WTC11 (cell line): Measurements from ENCODE around the gene PITPNC1. TPM values are rescaled to one million over a fixed set of nuclear protein-coding genes. Genes with fewer than 3 reads are reported as not detected.
A peak's percentile ranks its signal among the peaks of the same experiment; 100 is the strongest.

ENCODE experiments used
- ATAC-seq: fragments of 200-7000 bp; cut with Tn5 transposase; 2 replicates; pipeline ENCODE4 v1.10.0; 2021; ENCODE audit warnings: mild to moderate bottlenecking, moderate library complexity
- CTCF ChIA-PET: fragments of 300-600 bp; sonication (Branson Sonifier 250); formaldehyde crosslinking; loops from one replicate; lab custom pipeline; 2021; ENCODE audit warnings: antibody characterized with exemption; lab: Charles Lee
- POLR2A ChIA-PET: fragments of 350-600 bp; sonication (Branson Sonifier 250); formaldehyde crosslinking; loops from one replicate; lab custom pipeline; 2021; ENCODE audit warnings: antibody characterized with exemption; lab: Charles Lee
- DNase-seq: peaks from one replicate; pipeline ENCODE4 v3.0.0; 2021; ENCODE audit warnings: low spot score
- H3K27ac Mint-ChIP-seq: 2 replicates; pipeline ENCODE4 v1.8.0; 2021; ENCODE audit warnings: mixed read lengths
- H3K27me3 Mint-ChIP-seq: 2 replicates; pipeline ENCODE4 v1.8.0; 2021; ENCODE audit warnings: low read depth, mild to moderate bottlenecking, moderate library complexity, mixed read lengths
- H3K36me3 Mint-ChIP-seq: 2 replicates; pipeline ENCODE4 v1.8.0; 2021; ENCODE audit warnings: mixed read lengths
- H3K4me1 Mint-ChIP-seq: 2 replicates; pipeline ENCODE4 v1.8.0; 2022; ENCODE audit warnings: mixed read lengths
- H3K4me3 Mint-ChIP-seq: 2 replicates; pipeline ENCODE4 v1.8.0; 2021; ENCODE audit warnings: mild to moderate bottlenecking, moderate library complexity, mixed read lengths
- H3K9me3 Mint-ChIP-seq: 2 replicates; pipeline ENCODE4 v1.8.0; 2021; ENCODE audit warnings: mixed read lengths
- E2F1 ChIP-seq: sonication (generic); formaldehyde crosslinking; IDR thresholded peaks from 2 replicates; pipeline ENCODE4 v1.8.0; 2022; ENCODE audit warnings: mild to moderate bottlenecking, missing genetic modification reagents
- FOXJ3 ChIP-seq: sonication (generic); formaldehyde crosslinking; IDR thresholded peaks from 2 replicates; pipeline ENCODE4 v1.9.0; 2021; ENCODE audit warnings: missing genetic modification reagents, mild to moderate bottlenecking, borderline replicate concordance
- HMGA2 ChIP-seq: fragments of 250-450 bp; sonication (Bioruptor Pico); IDR thresholded peaks from 2 replicates; pipeline ENCODE4 v1.4.0; 2021; ENCODE audit warnings: mild to moderate bottlenecking, moderate library complexity
- IRF2 ChIP-seq: sonication (generic); formaldehyde crosslinking; IDR thresholded peaks from 2 replicates; pipeline ENCODE4 v1.8.0; 2022; ENCODE audit warnings: low read depth, missing genetic modification reagents, borderline replicate concordance
- JAZF1 ChIP-seq: fragments of 250-450 bp; sonication (Bioruptor Pico); IDR thresholded peaks from 2 replicates; pipeline ENCODE4 v1.9.0; 2021; ENCODE audit warnings: moderate library complexity, mild to moderate bottlenecking, inconsistent platforms
- TEAD1 ChIP-seq: sonication (generic); formaldehyde crosslinking; IDR thresholded peaks from 2 replicates; pipeline ENCODE4 v1.8.0; 2022; ENCODE audit warnings: mild to moderate bottlenecking, missing genetic modification reagents
- total RNA-seq: library from RNA; stranded (reverse); gene quantifications from 3 replicates; pipeline ENCODE4 v1.2.3, GENCODE V29; 2021
- TF ChIP-seq, protein P1 (sequence below): sonication (generic); formaldehyde crosslinking; IDR thresholded peaks from 2 replicates; pipeline ENCODE4 v1.8.1; 2023; ENCODE audit warnings: mild to moderate bottlenecking, missing genetic modification reagents, borderline replicate concordance
- TF ChIP-seq, protein P2 (sequence below): sonication (generic); formaldehyde crosslinking; IDR thresholded peaks from 2 replicates; pipeline ENCODE4 v1.8.1; 2022; ENCODE audit warnings: mild to moderate bottlenecking, missing genetic modification reagents, moderate library complexity, borderline replicate concordance
- TF ChIP-seq, protein P3 (sequence below): fragments of 250-450 bp; sonication (Bioruptor Pico); IDR thresholded peaks from 2 replicates; pipeline ENCODE4 v1.9.0; 2021; ENCODE audit warnings: mild to moderate bottlenecking, borderline replicate concordance
- TF ChIP-seq, protein P4 (sequence below): sonication (generic); formaldehyde crosslinking; IDR thresholded peaks from 2 replicates; pipeline ENCODE4 v1.8.0; 2023; ENCODE audit warnings: missing genetic modification reagents, mild to moderate bottlenecking, borderline replicate concordance
- TF ChIP-seq, protein P5 (sequence below): sonication (generic); formaldehyde crosslinking; IDR thresholded peaks from 2 replicates; pipeline ENCODE4 v1.8.1; 2023; ENCODE audit warnings: mild to moderate bottlenecking, missing genetic modification reagents
- TF ChIP-seq, protein P6 (sequence below): sonication (generic); formaldehyde crosslinking; IDR thresholded peaks from 2 replicates; pipeline ENCODE4 v1.8.1; 2022; ENCODE audit warnings: low read depth, missing genetic modification reagents, borderline replicate concordance

The PITPNC1 gene
- total RNA-seq, 1 experiment from 2014 or later = 39.8 TPM

DNA sequence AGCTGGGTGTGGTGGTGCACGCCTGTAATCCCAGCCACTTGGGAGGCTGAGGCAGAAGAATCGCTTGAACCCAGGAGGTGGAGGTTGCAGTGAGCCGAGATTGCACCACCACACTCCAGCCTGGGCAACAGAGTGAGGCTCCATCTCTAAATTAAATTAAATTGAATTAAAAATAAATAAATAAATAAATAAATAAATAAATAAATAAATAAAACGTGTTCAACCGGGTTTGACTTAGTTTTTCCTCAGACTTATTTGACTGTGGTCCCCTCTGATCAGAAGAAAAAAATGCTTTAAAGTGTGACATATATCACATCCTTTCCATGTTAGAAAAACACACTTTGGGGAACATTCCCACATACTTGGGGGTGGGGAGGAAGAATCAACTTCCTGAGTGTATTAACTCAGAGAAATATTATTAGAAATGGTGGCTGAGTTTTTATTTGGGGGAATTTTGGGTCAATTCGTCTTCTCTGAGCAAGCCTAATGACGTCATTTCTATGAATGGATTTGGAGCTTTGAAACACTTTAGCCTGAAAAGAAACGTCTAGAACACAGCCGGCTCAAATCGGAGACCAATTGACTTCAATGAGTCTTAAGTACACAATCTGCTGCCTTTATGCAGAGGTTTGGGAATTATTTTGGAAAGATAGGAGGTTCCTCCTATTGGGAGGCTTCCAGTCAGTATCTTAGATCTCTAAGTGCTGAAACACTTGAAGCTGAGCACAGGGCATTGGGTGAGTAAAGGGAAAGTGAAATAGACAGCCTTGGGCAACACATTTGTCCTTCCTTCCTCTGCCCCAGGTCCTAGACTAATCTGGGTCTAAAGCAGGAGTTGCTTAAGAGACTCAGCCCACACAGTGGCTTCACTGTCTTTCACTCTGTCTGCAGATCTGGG lies 132.6 kb downstream of the PITPNC1 start:
- TF ChIP-seq HMGA2 (CRISPR knock-in tag) = peak; percentile 57
- no peak for TF ChIP-seq IRF2 (CRISPR knock-in tag)
- ChIA-PET POLR2A (no interaction called here), CTCF (interaction anchor here (1.1 kb wide), 1 partner anchor 34 kb away, joined by 3 read pairs; no protein-coding TSS in a partner anchor)
- no peaks in the 10 kb centered on the region; the same call in 1 of the 2 replicates for H3K27me3 Mint-ChIP-seq
- H3K36me3 Mint-ChIP-seq = peaks cover 16% of the 10 kb centered on the region
- ATAC-seq (peak; percentile 39), DNase-seq (no peak)
- H3K4me1 Mint-ChIP-seq = peaks cover 47% of the 10 kb centered on the region
- no peak overlapping the region for H3K4me3 Mint-ChIP-seq
- H3K9me3 Mint-ChIP-seq = peaks cover 17% of the 10 kb centered on the region
- H3K27ac Mint-ChIP-seq = peak overlapping the region; percentile 64

GRCh38 chr17:67511012-67511411 lies 133.9 kb downstream of the PITPNC1 start:
- H3K36me3 Mint-ChIP-seq = peaks cover 16% of the 10 kb centered on the region
- ChIA-PET POLR2A (no interaction called here), CTCF (interaction anchor here (0.6 to 1.3 kb wide), 3 partner anchors 12 to 93 kb away, joined by 3 to 4 read pairs (median 3); no protein-coding TSS in a partner anchor)
- no peaks in the 10 kb centered on the region; the same call in 1 of the 2 replicates for H3K27me3 Mint-ChIP-seq
- DNase-seq (no peak), ATAC-seq (no peak)
- H3K4me1 Mint-ChIP-seq = peaks cover 47% of the 10 kb centered on the region
- H3K9me3 Mint-ChIP-seq = peaks cover 17% of the 10 kb centered on the region
- no peak overlapping the region for H3K4me3 Mint-ChIP-seq
- H3K27ac Mint-ChIP-seq = no peak overlapping the region
- no peak for TF ChIP-seq E2F1 (CRISPR knock-in tag)
- TF ChIP-seq, protein P1, sequence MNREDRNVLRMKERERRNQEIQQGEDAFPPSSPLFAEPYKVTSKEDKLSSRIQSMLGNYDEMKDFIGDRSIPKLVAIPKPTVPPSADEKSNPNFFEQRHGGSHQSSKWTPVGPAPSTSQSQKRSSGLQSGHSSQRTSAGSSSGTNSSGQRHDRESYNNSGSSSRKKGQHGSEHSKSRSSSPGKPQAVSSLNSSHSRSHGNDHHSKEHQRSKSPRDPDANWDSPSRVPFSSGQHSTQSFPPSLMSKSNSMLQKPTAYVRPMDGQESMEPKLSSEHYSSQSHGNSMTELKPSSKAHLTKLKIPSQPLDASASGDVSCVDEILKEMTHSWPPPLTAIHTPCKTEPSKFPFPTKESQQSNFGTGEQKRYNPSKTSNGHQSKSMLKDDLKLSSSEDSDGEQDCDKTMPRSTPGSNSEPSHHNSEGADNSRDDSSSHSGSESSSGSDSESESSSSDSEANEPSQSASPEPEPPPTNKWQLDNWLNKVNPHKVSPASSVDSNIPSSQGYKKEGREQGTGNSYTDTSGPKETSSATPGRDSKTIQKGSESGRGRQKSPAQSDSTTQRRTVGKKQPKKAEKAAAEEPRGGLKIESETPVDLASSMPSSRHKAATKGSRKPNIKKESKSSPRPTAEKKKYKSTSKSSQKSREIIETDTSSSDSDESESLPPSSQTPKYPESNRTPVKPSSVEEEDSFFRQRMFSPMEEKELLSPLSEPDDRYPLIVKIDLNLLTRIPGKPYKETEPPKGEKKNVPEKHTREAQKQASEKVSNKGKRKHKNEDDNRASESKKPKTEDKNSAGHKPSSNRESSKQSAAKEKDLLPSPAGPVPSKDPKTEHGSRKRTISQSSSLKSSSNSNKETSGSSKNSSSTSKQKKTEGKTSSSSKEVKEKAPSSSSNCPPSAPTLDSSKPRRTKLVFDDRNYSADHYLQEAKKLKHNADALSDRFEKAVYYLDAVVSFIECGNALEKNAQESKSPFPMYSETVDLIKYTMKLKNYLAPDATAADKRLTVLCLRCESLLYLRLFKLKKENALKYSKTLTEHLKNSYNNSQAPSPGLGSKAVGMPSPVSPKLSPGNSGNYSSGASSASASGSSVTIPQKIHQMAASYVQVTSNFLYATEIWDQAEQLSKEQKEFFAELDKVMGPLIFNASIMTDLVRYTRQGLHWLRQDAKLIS = no peak
- TF ChIP-seq JAZF1 (CRISPR knock-in tag) = no peak
- TF ChIP-seq, protein P2, sequence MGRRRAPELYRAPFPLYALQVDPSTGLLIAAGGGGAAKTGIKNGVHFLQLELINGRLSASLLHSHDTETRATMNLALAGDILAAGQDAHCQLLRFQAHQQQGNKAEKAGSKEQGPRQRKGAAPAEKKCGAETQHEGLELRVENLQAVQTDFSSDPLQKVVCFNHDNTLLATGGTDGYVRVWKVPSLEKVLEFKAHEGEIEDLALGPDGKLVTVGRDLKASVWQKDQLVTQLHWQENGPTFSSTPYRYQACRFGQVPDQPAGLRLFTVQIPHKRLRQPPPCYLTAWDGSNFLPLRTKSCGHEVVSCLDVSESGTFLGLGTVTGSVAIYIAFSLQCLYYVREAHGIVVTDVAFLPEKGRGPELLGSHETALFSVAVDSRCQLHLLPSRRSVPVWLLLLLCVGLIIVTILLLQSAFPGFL = no peak
- TF ChIP-seq TEAD1 = no peak
- TF ChIP-seq, protein P3, sequence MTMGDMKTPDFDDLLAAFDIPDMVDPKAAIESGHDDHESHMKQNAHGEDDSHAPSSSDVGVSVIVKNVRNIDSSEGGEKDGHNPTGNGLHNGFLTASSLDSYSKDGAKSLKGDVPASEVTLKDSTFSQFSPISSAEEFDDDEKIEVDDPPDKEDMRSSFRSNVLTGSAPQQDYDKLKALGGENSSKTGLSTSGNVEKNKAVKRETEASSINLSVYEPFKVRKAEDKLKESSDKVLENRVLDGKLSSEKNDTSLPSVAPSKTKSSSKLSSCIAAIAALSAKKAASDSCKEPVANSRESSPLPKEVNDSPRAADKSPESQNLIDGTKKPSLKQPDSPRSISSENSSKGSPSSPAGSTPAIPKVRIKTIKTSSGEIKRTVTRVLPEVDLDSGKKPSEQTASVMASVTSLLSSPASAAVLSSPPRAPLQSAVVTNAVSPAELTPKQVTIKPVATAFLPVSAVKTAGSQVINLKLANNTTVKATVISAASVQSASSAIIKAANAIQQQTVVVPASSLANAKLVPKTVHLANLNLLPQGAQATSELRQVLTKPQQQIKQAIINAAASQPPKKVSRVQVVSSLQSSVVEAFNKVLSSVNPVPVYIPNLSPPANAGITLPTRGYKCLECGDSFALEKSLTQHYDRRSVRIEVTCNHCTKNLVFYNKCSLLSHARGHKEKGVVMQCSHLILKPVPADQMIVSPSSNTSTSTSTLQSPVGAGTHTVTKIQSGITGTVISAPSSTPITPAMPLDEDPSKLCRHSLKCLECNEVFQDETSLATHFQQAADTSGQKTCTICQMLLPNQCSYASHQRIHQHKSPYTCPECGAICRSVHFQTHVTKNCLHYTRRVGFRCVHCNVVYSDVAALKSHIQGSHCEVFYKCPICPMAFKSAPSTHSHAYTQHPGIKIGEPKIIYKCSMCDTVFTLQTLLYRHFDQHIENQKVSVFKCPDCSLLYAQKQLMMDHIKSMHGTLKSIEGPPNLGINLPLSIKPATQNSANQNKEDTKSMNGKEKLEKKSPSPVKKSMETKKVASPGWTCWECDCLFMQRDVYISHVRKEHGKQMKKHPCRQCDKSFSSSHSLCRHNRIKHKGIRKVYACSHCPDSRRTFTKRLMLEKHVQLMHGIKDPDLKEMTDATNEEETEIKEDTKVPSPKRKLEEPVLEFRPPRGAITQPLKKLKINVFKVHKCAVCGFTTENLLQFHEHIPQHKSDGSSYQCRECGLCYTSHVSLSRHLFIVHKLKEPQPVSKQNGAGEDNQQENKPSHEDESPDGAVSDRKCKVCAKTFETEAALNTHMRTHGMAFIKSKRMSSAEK = no peak
- TF ChIP-seq FOXJ3 (CRISPR knock-in tag) = no peak
- TF ChIP-seq, protein P4, sequence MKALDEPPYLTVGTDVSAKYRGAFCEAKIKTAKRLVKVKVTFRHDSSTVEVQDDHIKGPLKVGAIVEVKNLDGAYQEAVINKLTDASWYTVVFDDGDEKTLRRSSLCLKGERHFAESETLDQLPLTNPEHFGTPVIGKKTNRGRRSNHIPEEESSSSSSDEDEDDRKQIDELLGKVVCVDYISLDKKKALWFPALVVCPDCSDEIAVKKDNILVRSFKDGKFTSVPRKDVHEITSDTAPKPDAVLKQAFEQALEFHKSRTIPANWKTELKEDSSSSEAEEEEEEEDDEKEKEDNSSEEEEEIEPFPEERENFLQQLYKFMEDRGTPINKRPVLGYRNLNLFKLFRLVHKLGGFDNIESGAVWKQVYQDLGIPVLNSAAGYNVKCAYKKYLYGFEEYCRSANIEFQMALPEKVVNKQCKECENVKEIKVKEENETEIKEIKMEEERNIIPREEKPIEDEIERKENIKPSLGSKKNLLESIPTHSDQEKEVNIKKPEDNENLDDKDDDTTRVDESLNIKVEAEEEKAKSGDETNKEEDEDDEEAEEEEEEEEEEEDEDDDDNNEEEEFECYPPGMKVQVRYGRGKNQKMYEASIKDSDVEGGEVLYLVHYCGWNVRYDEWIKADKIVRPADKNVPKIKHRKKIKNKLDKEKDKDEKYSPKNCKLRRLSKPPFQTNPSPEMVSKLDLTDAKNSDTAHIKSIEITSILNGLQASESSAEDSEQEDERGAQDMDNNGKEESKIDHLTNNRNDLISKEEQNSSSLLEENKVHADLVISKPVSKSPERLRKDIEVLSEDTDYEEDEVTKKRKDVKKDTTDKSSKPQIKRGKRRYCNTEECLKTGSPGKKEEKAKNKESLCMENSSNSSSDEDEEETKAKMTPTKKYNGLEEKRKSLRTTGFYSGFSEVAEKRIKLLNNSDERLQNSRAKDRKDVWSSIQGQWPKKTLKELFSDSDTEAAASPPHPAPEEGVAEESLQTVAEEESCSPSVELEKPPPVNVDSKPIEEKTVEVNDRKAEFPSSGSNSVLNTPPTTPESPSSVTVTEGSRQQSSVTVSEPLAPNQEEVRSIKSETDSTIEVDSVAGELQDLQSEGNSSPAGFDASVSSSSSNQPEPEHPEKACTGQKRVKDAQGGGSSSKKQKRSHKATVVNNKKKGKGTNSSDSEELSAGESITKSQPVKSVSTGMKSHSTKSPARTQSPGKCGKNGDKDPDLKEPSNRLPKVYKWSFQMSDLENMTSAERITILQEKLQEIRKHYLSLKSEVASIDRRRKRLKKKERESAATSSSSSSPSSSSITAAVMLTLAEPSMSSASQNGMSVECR (CRISPR knock-in tag) = no peak
- TF ChIP-seq, protein P5, sequence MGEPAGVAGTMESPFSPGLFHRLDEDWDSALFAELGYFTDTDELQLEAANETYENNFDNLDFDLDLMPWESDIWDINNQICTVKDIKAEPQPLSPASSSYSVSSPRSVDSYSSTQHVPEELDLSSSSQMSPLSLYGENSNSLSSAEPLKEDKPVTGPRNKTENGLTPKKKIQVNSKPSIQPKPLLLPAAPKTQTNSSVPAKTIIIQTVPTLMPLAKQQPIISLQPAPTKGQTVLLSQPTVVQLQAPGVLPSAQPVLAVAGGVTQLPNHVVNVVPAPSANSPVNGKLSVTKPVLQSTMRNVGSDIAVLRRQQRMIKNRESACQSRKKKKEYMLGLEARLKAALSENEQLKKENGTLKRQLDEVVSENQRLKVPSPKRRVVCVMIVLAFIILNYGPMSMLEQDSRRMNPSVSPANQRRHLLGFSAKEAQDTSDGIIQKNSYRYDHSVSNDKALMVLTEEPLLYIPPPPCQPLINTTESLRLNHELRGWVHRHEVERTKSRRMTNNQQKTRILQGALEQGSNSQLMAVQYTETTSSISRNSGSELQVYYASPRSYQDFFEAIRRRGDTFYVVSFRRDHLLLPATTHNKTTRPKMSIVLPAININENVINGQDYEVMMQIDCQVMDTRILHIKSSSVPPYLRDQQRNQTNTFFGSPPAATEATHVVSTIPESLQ = no peak
- TF ChIP-seq, protein P6, sequence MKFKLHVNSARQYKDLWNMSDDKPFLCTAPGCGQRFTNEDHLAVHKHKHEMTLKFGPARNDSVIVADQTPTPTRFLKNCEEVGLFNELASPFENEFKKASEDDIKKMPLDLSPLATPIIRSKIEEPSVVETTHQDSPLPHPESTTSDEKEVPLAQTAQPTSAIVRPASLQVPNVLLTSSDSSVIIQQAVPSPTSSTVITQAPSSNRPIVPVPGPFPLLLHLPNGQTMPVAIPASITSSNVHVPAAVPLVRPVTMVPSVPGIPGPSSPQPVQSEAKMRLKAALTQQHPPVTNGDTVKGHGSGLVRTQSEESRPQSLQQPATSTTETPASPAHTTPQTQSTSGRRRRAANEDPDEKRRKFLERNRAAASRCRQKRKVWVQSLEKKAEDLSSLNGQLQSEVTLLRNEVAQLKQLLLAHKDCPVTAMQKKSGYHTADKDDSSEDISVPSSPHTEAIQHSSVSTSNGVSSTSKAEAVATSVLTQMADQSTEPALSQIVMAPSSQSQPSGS (CRISPR knock-in tag) = no peak
